Tibial nerve (tissue), 4 donors: ENCODE results near the gene AHCTF1. TPM values are rescaled to one million over a fixed set of nuclear protein-coding genes. Genes with fewer than 3 reads are reported as not detected.
"Not testable (repeated sequence)": the region's sequence is repeated elsewhere in the genome, so short reads cannot be mapped to it uniquely, and the experiment has no call there.

Source experiments
- DNase-seq, 2 donors: peaks; one replicate each; pipeline ENCODE4 v3.0.0-alpha.2; 2019; ENCODE audit warnings: low spot score in 2 of 2
- H3K27ac ChIP-seq, 4 donors: fragments of 200-600 bp; sonication (generic) in 3 of 4; one replicate each; pipeline ENCODE4 v1.5.1; 2017 to 2019; ENCODE audit warnings: mild to moderate bottlenecking in 1 of 4
- H3K27me3 ChIP-seq, 2 donors: fragments of 200-600 bp; sonication (generic) in 1 of 2; one replicate each; pipeline versions ENCODE4 v1.5.1 to v1.6.0; 2017 to 2019
- H3K36me3 ChIP-seq, 3 donors: fragments of 200-600 bp; sonication (generic); one replicate each; pipeline ENCODE4 v1.5.1; 2018 to 2019
- H3K4me1 ChIP-seq, 4 donors: fragments of 200-600 bp; sonication (generic) in 3 of 4; one replicate each; pipeline ENCODE4 v1.5.1; 2017 to 2019
- H3K4me3 ChIP-seq, 4 donors: fragments of 200-600 bp; sonication (generic) in 3 of 4; one replicate each; pipeline ENCODE4 v1.5.1; 2017 to 2019; ENCODE audit warnings: mild to moderate bottlenecking in 1 of 4, moderate library complexity in 1 of 4
- H3K9me3 ChIP-seq, 4 donors: fragments of 200-600 bp; sonication (generic) in 3 of 4; one replicate each; pipeline ENCODE4 v1.5.1; 2017 to 2019
- EP300 ChIP-seq, 2 donors: sonication (generic); formaldehyde crosslinking; IDR thresholded peaks; one replicate each; pipeline ENCODE4 v1.6.1; 2017; ENCODE audit warnings: antibody characterized with exemption in 2 of 2, mild to moderate bottlenecking in 1 of 2
- POLR2A ChIP-seq, 2 donors: fragments of 450-650 bp; IDR thresholded peaks; one replicate each; pipeline ENCODE4 v1.6.1; 2017; ENCODE audit warnings: antibody characterized with exemption in 2 of 2, mild to moderate bottlenecking in 2 of 2, moderate library complexity in 2 of 2
- WGBS, 2 donors: methylation state at CpG; one replicate each; pipeline ENCODE4 v1.1.5; 2018; 5-methylcytosine and 5-hydroxymethylcytosine counted together
- total RNA-seq, 4 donors: library from RNA; depleted of rRNA; stranded (reverse); fragments of >200 nt; gene quantifications; one replicate each; pipeline ENCODE4 v1.1.0, GENCODE V29; 2016
- TF ChIP-seq, protein P1 (sequence below), 5 experiments: fragments of 200-600 bp in 3 of 5; fragments of 450-650 bp in 2 of 5; sonication (generic) in 3 of 5; IDR thresholded peaks; one replicate each; pipeline ENCODE4 v1.5.1; 2016 to 2019; ENCODE audit warnings: antibody characterized with exemption in 5 of 5, mild to moderate bottlenecking in 3 of 5, moderate library complexity in 2 of 5

The AHCTF1 gene
- total RNA-seq, 4 donors from 2014 or later = 41.2 to 67.1 (median 45.6) TPM

- no peak overlapping the region for H3K4me3 ChIP-seq
Measured at GRCh38 chr1:246923482-246923881, 8.3 kb downstream of the AHCTF1 start.

DNA sequence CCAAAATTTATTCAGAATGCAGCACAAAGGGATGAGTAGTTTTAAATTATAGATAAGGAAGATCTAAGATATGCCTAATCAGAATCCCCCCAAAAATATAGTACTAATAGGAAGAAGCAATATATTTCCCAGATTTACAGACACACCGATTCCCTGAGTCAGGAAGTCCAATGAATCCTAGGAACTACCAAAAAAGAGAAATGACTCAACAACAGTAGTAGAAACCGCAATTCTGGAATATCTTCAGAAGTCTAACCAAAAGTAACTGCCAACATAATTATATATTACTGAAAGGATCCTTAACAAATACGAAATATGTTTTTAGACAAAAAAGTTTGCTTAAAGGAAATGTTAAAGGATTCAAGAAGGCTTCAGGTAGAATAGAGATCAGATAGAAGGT, 10.3 kb downstream of the AHCTF1 start:
- DNase-seq = no peak
- Histone ChIP-seq H3K36me3 (peaks cover 0 to 23% (median 0%) of the 10 kb centered on the region in 3 donors), H3K4me3 (no peak overlapping the region), H3K9me3 (no peaks in the 10 kb centered on the region), H3K27ac (no peak overlapping the region), H3K4me1 (peaks cover 0 to 68% (median 6%) of the 10 kb centered on the region in 4 donors), H3K27me3 (no peaks in the 10 kb centered on the region)
- TF ChIP-seq POLR2A (IDR thresholded peaks at IDR 0.05) (no peak), EP300 (IDR thresholded peaks at IDR 0.05) (no peak)
- TF ChIP-seq, protein P1, sequence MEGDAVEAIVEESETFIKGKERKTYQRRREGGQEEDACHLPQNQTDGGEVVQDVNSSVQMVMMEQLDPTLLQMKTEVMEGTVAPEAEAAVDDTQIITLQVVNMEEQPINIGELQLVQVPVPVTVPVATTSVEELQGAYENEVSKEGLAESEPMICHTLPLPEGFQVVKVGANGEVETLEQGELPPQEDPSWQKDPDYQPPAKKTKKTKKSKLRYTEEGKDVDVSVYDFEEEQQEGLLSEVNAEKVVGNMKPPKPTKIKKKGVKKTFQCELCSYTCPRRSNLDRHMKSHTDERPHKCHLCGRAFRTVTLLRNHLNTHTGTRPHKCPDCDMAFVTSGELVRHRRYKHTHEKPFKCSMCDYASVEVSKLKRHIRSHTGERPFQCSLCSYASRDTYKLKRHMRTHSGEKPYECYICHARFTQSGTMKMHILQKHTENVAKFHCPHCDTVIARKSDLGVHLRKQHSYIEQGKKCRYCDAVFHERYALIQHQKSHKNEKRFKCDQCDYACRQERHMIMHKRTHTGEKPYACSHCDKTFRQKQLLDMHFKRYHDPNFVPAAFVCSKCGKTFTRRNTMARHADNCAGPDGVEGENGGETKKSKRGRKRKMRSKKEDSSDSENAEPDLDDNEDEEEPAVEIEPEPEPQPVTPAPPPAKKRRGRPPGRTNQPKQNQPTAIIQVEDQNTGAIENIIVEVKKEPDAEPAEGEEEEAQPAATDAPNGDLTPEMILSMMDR (IDR thresholded peaks at IDR 0.05) = no peak
- 80 to 91% methylated on average over 3 of the region's 3 CpGs for WGBS, 2 donors

More at GRCh38 chr1:246923482-246923881, 8.3 kb downstream of the AHCTF1 start:
- Histone ChIP-seq H3K36me3 (peaks cover 0 to 23% (median 0%) of the 10 kb centered on the region in 3 donors), H3K27me3 (no peaks in the 10 kb centered on the region), H3K27ac (peak overlapping the region in 1 of 4 donors; percentile 13), H3K9me3 (no peaks in the 10 kb centered on the region), H3K4me1 (peaks cover 0 to 64% (median 6%) of the 10 kb centered on the region in 4 donors)
- no peak for DNase-seq
- TF ChIP-seq EP300 (IDR thresholded peaks at IDR 0.05) = no peak
- TF ChIP-seq, protein P1 (IDR thresholded peaks at IDR 0.05) = no peak
- TF ChIP-seq POLR2A (IDR thresholded peaks at IDR 0.05) = no peak
- WGBS, 2 donors = 89 to 92% methylated on average over 5 of the region's 5 CpGs

GRCh38 chr1:246919902-246920301, 11.8 kb downstream of the AHCTF1 start:
- WGBS, 2 donors = 64 to 91% methylated on average over 7 of the region's 7 CpGs
- TF ChIP-seq, protein P1 (IDR thresholded peaks at IDR 0.05) = no peak
- TF ChIP-seq EP300 (IDR thresholded peaks at IDR 0.05) (no peak), POLR2A (IDR thresholded peaks at IDR 0.05) (no peak)
- no peaks in the 10 kb centered on the region for H3K9me3 ChIP-seq
- H3K27me3 ChIP-seq = no peaks in the 10 kb centered on the region
- H3K36me3 ChIP-seq = peaks cover 0 to 28% (median 0%) of the 10 kb centered on the region in 3 donors
- H3K4me1 ChIP-seq = peaks cover 0 to 58% (median 6%) of the 10 kb centered on the region in 4 donors
- H3K27ac ChIP-seq = peak overlapping the region in 1 of 4 donors; percentile 15
- DNase-seq = no peak
- H3K4me3 ChIP-seq = no peak overlapping the region

DNA sequence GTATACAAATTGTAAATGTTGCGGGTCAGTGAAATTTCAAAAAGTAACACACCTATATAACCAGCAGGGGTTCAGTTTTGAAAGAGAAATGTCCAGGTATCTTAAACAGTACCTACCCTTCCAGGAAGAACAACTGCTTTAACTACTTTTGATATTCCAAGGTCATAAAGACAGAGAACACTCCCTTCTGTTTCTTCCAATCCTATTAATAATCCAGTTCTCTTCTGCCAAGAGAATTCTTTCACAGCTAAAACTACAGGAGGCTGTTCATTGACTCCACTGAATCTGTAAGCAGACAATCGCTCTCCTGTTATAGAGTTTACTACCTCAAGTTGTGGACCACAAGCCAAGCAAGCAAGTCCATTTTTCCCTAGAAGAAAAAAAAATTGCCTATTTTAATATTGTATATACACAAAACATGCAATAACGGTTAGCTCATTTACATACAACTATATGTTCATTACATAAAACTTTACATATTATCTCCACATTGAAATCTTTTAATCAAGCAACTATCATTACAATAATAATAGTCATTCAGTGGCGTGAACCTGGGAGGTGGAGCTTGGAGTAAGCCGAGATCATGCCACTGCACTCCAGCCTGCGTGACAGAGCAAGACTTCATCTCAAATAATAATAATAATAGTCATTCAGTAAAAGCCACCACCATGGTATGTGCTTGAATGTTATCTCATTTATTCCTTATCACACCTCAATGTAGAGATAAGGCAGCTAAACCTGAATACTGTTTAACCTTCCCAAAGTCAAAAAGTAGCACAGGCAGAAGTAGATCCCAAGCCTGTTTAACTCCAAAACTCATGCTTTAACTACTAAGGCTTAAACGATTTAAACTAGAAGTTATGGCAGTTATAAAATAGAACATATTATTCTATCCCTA, 15.5 kb downstream of the AHCTF1 start:
- not testable (repeated sequence) for H3K27me3 ChIP-seq, H3K27ac ChIP-seq, H3K4me3 ChIP-seq, H3K9me3 ChIP-seq, DNase-seq
- H3K4me1 ChIP-seq = peaks cover 0 to 28% (median 0%) of the 10 kb centered on the region in 4 donors
- H3K36me3 ChIP-seq = peaks cover 0 to 64% (median 6%) of the 10 kb centered on the region in 3 donors
- WGBS, 2 donors = 85 to 88% methylated on average over 7 of the region's 7 CpGs

GRCh38 chr1:246907472-246907871, 24.3 kb downstream of the AHCTF1 start:
- Histone ChIP-seq H3K4me3 (no peak overlapping the region), H3K27ac (no peak overlapping the region), H3K27me3 (no peaks in the 10 kb centered on the region), H3K36me3 (peaks cover 0 to 77% (median 3%) of the 10 kb centered on the region in 3 donors), H3K9me3 (no peaks in the 10 kb centered on the region), H3K4me1 (peaks cover 0 to 13% (median 0%) of the 10 kb centered on the region in 4 donors)
- peak in 1 of 2 donors; percentile 22 for DNase-seq
- WGBS, 2 donors = 76 to 88% methylated on average over 1 of the region's 1 CpG
- TF ChIP-seq EP300 (IDR thresholded peaks at IDR 0.05) = no peak
- TF ChIP-seq, protein P1 (IDR thresholded peaks at IDR 0.05) = peak in 3 of 5 experiments; percentile 28 to 44 (median 31)
- no peak for TF ChIP-seq POLR2A (IDR thresholded peaks at IDR 0.05)
